GM18861 (cell line): Measurements from ENCODE around the gene C3orf33.

Experiments
- ATAC-seq: cut with Tn5 transposase; IDR thresholded peaks from one replicate; pipeline ENCODE4 v1.9.1; 2021; ENCODE audit not compliant: unreplicated experiment

C3orf33 gene

GRCh38 chr3:155785662-155786295 lies 20.3 kb downstream of the C3orf33 start:
- ATAC-seq: no peak

DNA sequence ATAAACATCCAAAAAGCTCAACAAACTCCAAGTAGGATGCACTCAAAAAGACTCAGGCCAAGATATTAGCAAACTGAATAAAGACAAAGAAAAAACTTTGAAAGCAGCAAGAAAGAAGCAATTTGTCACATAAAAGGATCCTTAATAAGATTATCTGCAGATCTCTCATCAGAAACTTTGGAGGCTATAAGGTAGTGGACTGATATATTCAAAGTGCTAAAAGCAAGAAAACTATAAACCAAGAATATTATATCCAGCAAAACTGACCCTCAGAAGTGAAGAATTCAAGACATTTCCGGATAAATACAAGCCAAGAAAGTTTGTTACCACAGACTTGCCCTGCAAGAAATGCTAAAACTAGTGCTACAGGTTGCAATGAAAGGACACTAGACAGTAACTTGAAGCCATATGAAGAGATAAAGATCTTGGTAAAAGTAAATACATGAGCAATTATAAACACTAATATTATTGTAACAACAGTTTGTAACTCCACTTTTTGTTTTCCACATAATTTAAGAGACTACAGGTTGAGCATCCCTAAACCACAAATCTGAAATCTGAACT lies 23.6 kb downstream of the C3orf33 start:
- ATAC-seq: no peak

GRCh38 chr3:155780291-155780690 lies 25.8 kb downstream of the C3orf33 start:
- ATAC-seq: no peak

DNA sequence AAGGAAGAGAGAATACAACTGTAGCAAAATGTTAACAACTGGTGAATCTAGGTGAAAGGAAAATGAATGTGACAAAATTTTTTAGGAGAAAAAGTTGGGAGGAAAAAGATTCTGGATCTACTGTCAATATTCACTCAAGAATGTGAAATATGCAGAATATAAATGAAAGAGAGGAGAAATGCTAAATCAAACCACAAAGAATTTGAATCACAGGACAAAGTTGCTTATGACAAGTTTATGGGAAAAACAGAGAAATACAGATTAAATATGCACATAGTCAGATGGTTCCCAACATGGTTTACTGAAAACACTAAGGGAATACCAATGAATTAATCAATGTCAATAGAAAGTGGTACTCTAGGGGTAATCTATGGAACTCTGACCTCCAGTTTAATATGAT lies 27.6 kb downstream of the C3orf33 start:
- no peak for ATAC-seq

- no peak for ATAC-seq
Observed at GRCh38 chr3:155772801-155773200, 33.3 kb downstream of the C3orf33 start.

- ATAC-seq: no peak
Observed at GRCh38 chr3:155771126-155771525, 35.0 kb downstream of the C3orf33 start.

GRCh38 chr3:155766206-155766605 lies 39.9 kb downstream of the C3orf33 start:
- ATAC-seq: no peak

DNA sequence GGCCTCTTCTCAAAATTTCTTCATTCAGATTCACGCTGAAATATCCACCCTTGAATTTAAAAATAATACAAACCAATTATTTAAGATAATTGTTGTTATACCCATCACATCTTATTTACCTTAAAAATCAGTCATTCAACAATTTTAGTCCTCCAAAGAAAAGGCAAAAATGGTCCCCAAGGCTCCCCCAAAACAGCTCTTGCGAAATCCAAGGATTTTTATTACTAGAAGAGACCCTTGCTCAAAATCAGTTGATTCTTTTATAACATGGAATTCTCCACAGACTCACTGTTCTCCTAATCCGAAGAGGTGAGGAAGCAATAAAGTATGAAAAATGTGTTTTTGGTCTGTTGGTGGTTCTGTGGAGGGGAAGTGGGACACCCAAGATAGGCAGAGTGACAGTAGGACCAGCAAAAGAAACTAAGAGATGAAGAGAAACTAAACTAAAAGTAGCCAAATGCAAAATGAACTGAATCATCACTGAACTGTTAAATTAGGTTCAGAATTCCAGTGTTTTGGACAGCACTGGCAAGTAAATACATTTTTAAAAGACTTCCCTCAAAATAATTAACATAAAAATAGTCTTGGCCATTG lies 42.1 kb downstream of the C3orf33 start:
- ATAC-seq: no peak

GRCh38 chr3:155760653-155761052 lies 45.4 kb downstream of the C3orf33 start:
- no peak for ATAC-seq

DNA sequence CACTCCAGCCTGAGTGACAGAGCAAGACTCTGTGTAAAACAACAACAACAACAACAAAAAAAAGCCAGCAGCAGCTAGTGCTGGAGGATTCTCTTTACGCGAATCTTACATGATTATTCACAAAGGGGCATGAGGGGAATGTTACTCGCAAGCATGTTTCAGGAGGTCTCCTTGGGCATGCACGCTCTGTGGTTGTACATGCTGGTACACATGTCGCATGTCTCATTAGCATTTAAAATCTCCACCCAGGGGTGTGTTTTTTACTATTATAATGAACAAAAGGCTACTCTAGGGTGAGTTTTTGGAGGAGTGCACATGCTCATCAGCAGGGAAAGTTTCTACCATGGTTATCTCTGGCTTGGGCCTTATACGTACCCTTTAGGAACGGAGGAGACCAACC lies 48.5 kb downstream of the C3orf33 start:
- ATAC-seq: no peak

GRCh38 chr3:155753038-155753639 lies 52.9 kb downstream of the C3orf33 start:
- no peak for ATAC-seq

GRCh38 chr3:155748611-155749365 lies 57.3 kb downstream of the C3orf33 start:
- no peak for ATAC-seq

GRCh38 chr3:155747946-155748290 lies 58.2 kb downstream of the C3orf33 start:
- no peak for ATAC-seq

- ATAC-seq: no peak
Observed at GRCh38 chr3:155747286-155747945, 58.7 kb downstream of the C3orf33 start.

DNA sequence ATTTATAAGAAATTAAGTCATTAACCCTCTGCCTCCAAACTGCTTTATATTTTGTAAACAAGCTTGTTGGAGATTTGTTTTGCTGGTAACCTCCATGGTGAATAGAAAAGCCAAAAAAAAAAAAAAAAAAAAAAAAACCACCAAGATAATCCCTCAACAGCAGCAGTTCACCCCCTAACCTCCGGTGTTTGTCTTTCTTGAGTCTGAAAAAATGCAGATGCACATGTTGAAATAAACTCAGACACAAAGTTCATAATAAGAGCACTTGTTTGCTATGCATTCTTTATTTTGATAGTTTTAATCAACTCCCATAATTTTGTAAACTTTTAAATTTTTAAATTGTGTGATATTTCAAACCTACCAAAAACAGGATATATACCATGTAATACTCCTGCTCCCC lies 59.4 kb downstream of the C3orf33 start:
- no peak for ATAC-seq

- no peak for ATAC-seq
Observed at GRCh38 chr3:155745795-155746550, 60.1 kb downstream of the C3orf33 start.

- ATAC-seq: no peak
Observed at GRCh38 chr3:155744626-155745324, 61.3 kb downstream of the C3orf33 start, which contains the start of gene PLCH1. PLCH1 (minus strand) TSS chr3:155745071; CDS start chr3:155704224, 40,847 bp downstream.

- ATAC-seq: no peak
Observed at GRCh38 chr3:155744010-155744625, 62.0 kb downstream of the C3orf33 start.

GRCh38 chr3:155743606-155744005 lies 62.5 kb downstream of the C3orf33 start:
- no peak for ATAC-seq
